Adrenal gland (tissue), 5 donors: ENCODE data around the gene IQUB.
"Not testable (repeated sequence)": the region's sequence is repeated elsewhere in the genome, so short reads cannot be mapped to it uniquely, and the experiment has no call there.

Experiments used
- CTCF ChIP-seq, 6 experiments: fragments of 450-650 bp in 4 of 6; fragments of 200-600 bp in 2 of 6; sonication (generic) in 1 of 6; IDR thresholded peaks; 1 replicate in 5 of 6; 2 replicates in 1 of 6; pipeline versions ENCODE4 v1.5.1 to v1.8.0; 2016 to 2021; ENCODE audit warnings: antibody characterized with exemption in 6 of 6, mild to moderate bottlenecking in 2 of 6, moderate library complexity in 1 of 6
- POLR2A ChIP-seq, 2 donors: fragments of 450-650 bp; IDR thresholded peaks; one replicate each; pipeline ENCODE4 v1.6.1; 2017; ENCODE audit warnings: antibody characterized with exemption in 2 of 2, mild to moderate bottlenecking in 2 of 2, moderate library complexity in 1 of 2
- donor health status: DM: no; HTN: no; CAD: no.

GRCh38 chr7:123526533-123526932, 7.9 kb downstream of the IQUB start:
- not testable (repeated sequence) for TF ChIP-seq POLR2A, CTCF (IDR thresholded peaks at IDR 0.05)
